HCT116 (cell line): ENCODE measurements around the gene NPM3. TPM values are rescaled to one million over a fixed set of nuclear protein-coding genes. Genes with fewer than 3 reads are reported as not detected.

Experiments used
- ATAC-seq: fragments of 200-7000 bp; cut with Tn5 transposase; 2 replicates; pipeline ENCODE4 v1.9.1; 2020; ENCODE audit warnings: mild to moderate bottlenecking, moderate library complexity
- BruUV-seq: library from RNA; stranded (reverse); fragments of 400-500 nt; replicated peaks from 2 replicates; lab custom pipeline; 2021; lab: Mats Ljungman, UMichigan
- CTCF ChIA-PET: fragments of 300-600 bp; sonication (Branson Sonifier 250); formaldehyde crosslinking; loops from one replicate; lab custom pipeline; 2021; ENCODE audit warnings: antibody characterized with exemption; lab: Charles Lee
- POLR2A ChIA-PET: fragments of 300-600, 350-600 bp; sonication (Branson Sonifier 250); formaldehyde crosslinking; loops from one replicate; lab custom pipeline; 2021; ENCODE audit warnings: antibody characterized with exemption; lab: Charles Lee
- RAD21 ChIA-PET, 2 experiments: fragments of 300-600 bp; sonication (Branson Sonifier 250); formaldehyde crosslinking; loops; one replicate each; lab custom pipeline; 2023; ENCODE audit warnings: low total read pairs in 2 of 2; ENCODE audit not compliant: uncharacterized antibody in 2 of 2, unreplicated experiment in 2 of 2, low non-redundant PET in 1 of 2; lab: Charles Lee
- DNase-seq: peaks from one replicate; pipeline ENCODE4 v3.0.0-alpha.2; 2010; ENCODE audit warnings: low read depth, low spot score
- H2AFZ ChIP-seq: fragments of 200-600 bp; shearing (Covaris generic), sonication (generic); 2 replicates; pipeline ENCODE4 v1.6.1; 2017; ENCODE audit warnings: low read depth, mixed run types, mixed read lengths, antibody characterized with exemption, low read length; ENCODE audit not compliant: poor library complexity, severe bottlenecking
- H3K27ac ChIP-seq: 2 replicates; pipeline ENCODE4 v1.5.1; 2012; ENCODE audit warnings: low read depth, low read length
- H3K27me3 ChIP-seq: fragments of 200-600 bp; sonication (generic); 2 replicates; pipeline ENCODE4 v1.6.1; 2016; ENCODE audit warnings: mixed run types, low read length, mixed read lengths; ENCODE audit not compliant: insufficient read depth
- H3K36me3 ChIP-seq, 2 experiments: fragments of 200-500 bp in 1 of 2; fragments of 200-600 bp in 1 of 2; sonication (Bioruptor generic) in 1 of 2; sonication (generic) in 1 of 2; 2 replicates each; pipeline versions ENCODE4 v1.5.1 to v1.6.1; 2014 to 2016; ENCODE audit warnings: low read length in 2 of 2, inconsistent platforms in 1 of 2, mixed read lengths in 1 of 2, mixed run types in 1 of 2; ENCODE audit not compliant: insufficient read depth in 2 of 2, control insufficient read depth in 1 of 2
- H3K4me1 ChIP-seq, 2 experiments: fragments of 200-600 bp in 1 of 2; sonication (generic) in 1 of 2; 2 replicates each; pipeline versions ENCODE4 v1.5.1 to v1.6.1; 2012 to 2017; ENCODE audit warnings: low read length in 2 of 2, inconsistent platforms in 1 of 2, mild to moderate bottlenecking in 1 of 2, mixed read lengths in 1 of 2, mixed run types in 1 of 2, moderate library complexity in 1 of 2; ENCODE audit not compliant: insufficient read depth in 2 of 2, control insufficient read depth in 1 of 2
- H3K4me2 ChIP-seq: fragments of 200-600 bp; sonication (generic); 2 replicates; pipeline ENCODE4 v1.6.1; 2017; ENCODE audit warnings: mixed run types, low read length, mixed read lengths
- H3K4me3 ChIP-seq, 2 experiments: fragments of 200-600 bp in 1 of 2; sonication (generic) in 1 of 2; replicated peaks in 1 of 2; 2 replicates each; pipeline ENCODE4 v1.5.1; 2011 to 2016; ENCODE audit warnings: low read length in 2 of 2, control low read depth in 1 of 2, low read depth in 1 of 2, mild to moderate bottlenecking in 1 of 2, mixed read lengths in 1 of 2, mixed run types in 1 of 2
- H3K79me2 ChIP-seq: fragments of 200-600 bp; sonication (generic); 2 replicates; pipeline ENCODE4 v1.6.1; 2017; ENCODE audit warnings: mild to moderate bottlenecking, mixed run types, low read length, moderate library complexity, mixed read lengths; ENCODE audit not compliant: insufficient read depth
- H3K9ac ChIP-seq: fragments of 200-600 bp; sonication (generic); 2 replicates; pipeline ENCODE4 v1.6.1; 2016; ENCODE audit warnings: low read length, mixed read lengths
- H3K9me2 ChIP-seq: fragments of 200-600 bp; sonication (generic), shearing (Covaris generic); 2 replicates; pipeline ENCODE4 v1.6.1; 2017; ENCODE audit warnings: mixed run types, mild to moderate bottlenecking, moderate library complexity; ENCODE audit not compliant: insufficient read depth
- H3K9me3 ChIP-seq, 2 experiments: fragments of 200-500 bp in 1 of 2; fragments of 200-600 bp in 1 of 2; sonication (Bioruptor generic) in 1 of 2; sonication (generic) in 1 of 2; 2 replicates each; pipeline ENCODE4 v1.6.1; 2014 to 2017; ENCODE audit warnings: low read length in 2 of 2, mixed read lengths in 2 of 2, inconsistent platforms in 1 of 2, low read depth in 1 of 2, mild to moderate bottlenecking in 1 of 2, mixed run types in 1 of 2, moderate library complexity in 1 of 2; ENCODE audit not compliant: control insufficient read depth in 1 of 2, insufficient read depth in 1 of 2
- H4K20me1 ChIP-seq: fragments of 200-600 bp; sonication (generic), shearing (Covaris generic); 2 replicates; pipeline ENCODE4 v1.6.1; 2017; ENCODE audit warnings: mixed run types, mild to moderate bottlenecking, moderate library complexity; ENCODE audit not compliant: insufficient read depth
- EZH2 ChIP-seq: fragments of 200-600 bp; sonication (generic); IDR thresholded peaks from 2 replicates; pipeline ENCODE4 v1.6.1; 2017; ENCODE audit warnings: antibody characterized with exemption, mixed run types
- MAX ChIP-seq: IDR thresholded peaks from 2 replicates; pipeline ENCODE4 v1.6.1; 2012
- REST ChIP-seq: IDR thresholded peaks from 2 replicates; pipeline ENCODE4 v1.6.1; 2012; ENCODE audit warnings: low read depth
- SIN3A ChIP-seq: IDR thresholded peaks from 2 replicates; pipeline ENCODE4 v1.6.1; 2012; ENCODE audit warnings: low read depth
- ZBTB33 ChIP-seq: IDR thresholded peaks from 2 replicates; pipeline ENCODE4 v1.6.1; 2011; ENCODE audit warnings: mild to moderate bottlenecking, low read length, moderate library complexity; ENCODE audit not compliant: insufficient replicate concordance; ENCODE audit errors: extremely low read depth
- ZFX ChIP-seq: fragments of 450-650 bp; IDR thresholded peaks from 2 replicates; pipeline ENCODE4 v1.6.1; 2017
- ZNF274 ChIP-seq: fragments of 200-500 bp; sonication (Bioruptor generic); IDR thresholded peaks from 2 replicates; pipeline ENCODE4 v1.6.1; 2014; ENCODE audit warnings: mild to moderate bottlenecking, low read depth, low read length, inconsistent platforms
- intact Hi-C: fragments of 100-400 bp; cut with micrococcal nuclease; formaldehyde crosslinking; loops from 2 replicates; pipeline ENCODE4 v1.10.0; 2022
- total RNA-seq: library from RNA; stranded (reverse); gene quantifications from one replicate; pipeline ENCODE4 v1.2.1, GENCODE V29; 2021; ENCODE audit not compliant: unreplicated experiment

The NPM3 gene
- total RNA-seq, 1 experiment from 2014 or later = 267 TPM

GRCh38 chr10:101745074-101745696 is 38.1 kb downstream of the NPM3 start (continued):
- no peak for TF ChIP-seq ZBTB33
- no peak for TF ChIP-seq REST
- no peak for TF ChIP-seq ZNF274
- no peak for TF ChIP-seq ZFX
- TF ChIP-seq EZH2 = no peak

- CTCF ChIA-PET = interaction anchor here (0.9 kb wide), 1 partner anchor 37 kb away, joined by 3 read pairs; no protein-coding TSS in a partner anchor
- no peak overlapping the region for H3K9ac ChIP-seq
- H3K4me1 ChIP-seq = no peaks in the 10 kb centered on the region
- H3K79me2 ChIP-seq = no peaks in the 10 kb centered on the region
- no peak overlapping the region for H3K27ac ChIP-seq
- POLR2A ChIA-PET = no interaction called here
- RAD21 ChIA-PET = no interaction called here
- no peak for ATAC-seq
- TF ChIP-seq MAX (no peak), EZH2 (no peak), SIN3A (no peak)
- no TSS peak for BruUV-seq
- no peaks in the 10 kb centered on the region for H4K20me1 ChIP-seq
- no peak for DNase-seq
- intact Hi-C loops = no loop called here
- no peaks in the 10 kb centered on the region; the same call in 1 of the 2 replicates for H3K27me3 ChIP-seq
- H3K9me3 ChIP-seq = no peaks in the 10 kb centered on the region
- no peaks in the 10 kb centered on the region for H3K9me2 ChIP-seq
- H3K4me2 ChIP-seq = no peak overlapping the region
- H2AFZ ChIP-seq = no peak overlapping the region
- no peaks in the 10 kb centered on the region for H3K36me3 ChIP-seq
- no peak overlapping the region for H3K4me3 ChIP-seq
Observed at GRCh38 chr10:101744267-101744666, 39.0 kb downstream of the NPM3 start.
